ENCODE results near the gene HNF4A. TPM values are rescaled to one million over a fixed set of nuclear protein-coding genes. Genes with fewer than 3 reads are reported as not detected.

Gene HNF4A
- total RNA-seq, 4 donors from 2014 or later = 0.63 TPM; not detected in 3

DNA sequence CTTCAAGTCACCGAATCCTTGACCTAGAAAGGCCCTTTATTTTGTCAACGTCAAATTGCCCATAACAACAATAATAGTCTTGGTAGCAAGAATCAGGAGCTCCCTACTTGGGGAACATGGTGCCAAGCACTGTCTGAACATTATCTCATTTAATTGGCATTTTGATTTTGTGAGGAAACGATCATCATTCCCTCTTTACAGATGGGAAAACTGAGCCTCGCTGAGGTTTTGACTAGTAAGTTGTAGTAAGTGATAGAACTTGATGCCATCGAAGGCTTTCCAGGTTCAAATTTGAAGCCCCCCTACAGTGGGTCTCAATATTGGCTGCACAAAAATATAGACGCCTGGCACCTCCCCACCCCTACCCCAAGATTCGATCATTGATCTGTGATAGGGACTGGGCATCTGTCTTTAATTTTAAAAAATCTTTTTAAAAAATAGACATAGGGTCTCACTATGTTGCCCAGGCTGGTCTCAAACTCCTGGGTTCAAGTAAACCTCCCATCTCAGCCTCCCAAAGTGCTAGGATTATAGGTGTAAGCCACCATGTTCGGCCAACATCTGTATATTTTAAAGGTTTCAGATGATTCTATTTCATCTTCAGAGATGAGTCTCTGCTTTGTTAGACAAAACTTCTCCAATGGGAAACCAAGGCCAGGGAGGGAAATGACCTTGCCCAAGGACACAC, 36.7 kb downstream of the HNF4A start:
- no peak for DNase-seq (ENCODE audit: extremely low spot score)
- Histone ChIP-seq H3K27ac (replicated peaks in 1 of 4) (no peak overlapping the region), H3K4me1 (peaks cover 0 to 9% (median 8%) of the 10 kb centered on the region in 4 donors), H3K4me3 (no peak overlapping the region), H3K9me3 (no peaks in the 10 kb centered on the region), H3K27me3 (peaks cover 0 to 46% (median 0%) of the 10 kb centered on the region in 4 donors), H3K36me3 (no peaks in the 10 kb centered on the region)
- intact Hi-C loops (cut with DNase I) = loop anchor here (5.0 kb wide), 1 partner anchor 70 kb away; no protein-coding TSS in a partner anchor
- TF ChIP-seq EP300 (IDR thresholded peaks at IDR 0.05) (no peak), CTCF (IDR thresholded peaks at IDR 0.05) (no peak), POLR2A (IDR thresholded peaks at IDR 0.05; ENCODE audit: low read depth) (no peak), POLR2AphosphoS5 (IDR thresholded peaks at IDR 0.05) (no peak)
- WGBS = 94% methylated on average over 8 of the region's 8 CpGs

DNA sequence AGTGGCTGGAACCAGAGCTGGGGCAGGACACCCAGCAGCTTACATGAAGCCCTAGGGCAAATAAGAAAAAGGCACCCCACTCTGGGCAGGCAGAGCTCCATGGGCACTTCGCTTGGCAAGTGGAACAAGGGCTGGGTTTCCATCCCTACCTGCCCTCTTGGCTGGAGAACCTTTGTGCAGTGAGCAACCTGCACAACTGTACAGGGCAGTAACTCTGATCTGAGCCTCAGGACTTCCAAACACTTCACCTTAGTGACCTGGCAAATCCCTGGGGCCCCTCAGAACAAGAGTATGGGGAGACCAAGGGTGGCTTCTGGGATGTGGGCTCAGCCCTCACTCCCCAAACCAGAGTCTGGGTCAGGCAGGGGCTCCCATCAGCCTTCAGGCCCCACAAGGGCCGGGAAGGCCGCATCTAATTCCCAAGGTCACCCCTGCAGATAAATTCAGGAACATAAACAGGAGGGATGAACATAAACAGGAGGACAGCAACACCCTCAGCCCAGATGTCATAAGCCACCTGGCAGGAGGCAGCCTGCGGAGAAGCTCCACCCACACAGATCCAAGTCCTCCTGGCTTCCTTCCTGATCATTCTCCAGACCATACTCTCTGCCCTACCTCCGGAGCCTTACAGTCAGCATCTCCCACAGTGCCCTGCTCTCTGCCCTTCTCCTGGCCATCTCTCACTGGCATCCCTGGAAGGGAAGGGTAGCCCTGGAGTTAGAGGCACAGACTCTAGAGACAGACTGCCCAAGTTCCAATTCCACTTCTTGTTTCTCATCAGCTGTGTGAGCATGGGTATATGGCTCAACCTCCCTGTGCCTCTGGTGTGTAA, 37.5 kb downstream of the HNF4A start:
- no peak for TF ChIP-seq EP300 (IDR thresholded peaks at IDR 0.05)
- no peak for TF ChIP-seq POLR2A (IDR thresholded peaks at IDR 0.05; ENCODE audit: low read depth)
- no peak for TF ChIP-seq CTCF (IDR thresholded peaks at IDR 0.05)
- TF ChIP-seq POLR2AphosphoS5 (IDR thresholded peaks at IDR 0.05) = no peak
- DNase-seq (ENCODE audit: extremely low spot score) = no peak
- H3K27me3 ChIP-seq = peaks cover 0 to 39% (median 0%) of the 10 kb centered on the region in 4 donors
- no peaks in the 10 kb centered on the region for H3K36me3 ChIP-seq
- no peaks in the 10 kb centered on the region for H3K9me3 ChIP-seq
- no peak overlapping the region for H3K27ac ChIP-seq (replicated peaks in 1 of 4)
- H3K4me1 ChIP-seq = peaks cover 0 to 9% (median 8%) of the 10 kb centered on the region in 4 donors
- intact Hi-C loops (cut with DNase I) = loop anchor here (5.0 kb wide), 1 partner anchor 69 kb away; no protein-coding TSS in a partner anchor
- H3K4me3 ChIP-seq = no peak overlapping the region
- 78% methylated on average over 3 of the region's 5 CpGs for WGBS

GRCh38 chr20:44393608-44394451, 38.3 kb downstream of the HNF4A start:
- Histone ChIP-seq H3K4me1 (peaks cover 0 to 1% (median under 1%) of the 10 kb centered on the region in 4 donors), H3K9me3 (no peaks in the 10 kb centered on the region), H3K27ac (replicated peaks in 1 of 4) (no peak overlapping the region), H3K36me3 (no peaks in the 10 kb centered on the region), H3K4me3 (no peak overlapping the region), H3K27me3 (peaks cover 0 to 36% (median 0%) of the 10 kb centered on the region in 4 donors)
- no peak for TF ChIP-seq EP300 (IDR thresholded peaks at IDR 0.05)
- no peak for TF ChIP-seq POLR2A (IDR thresholded peaks at IDR 0.05; ENCODE audit: low read depth)
- no peak for TF ChIP-seq POLR2AphosphoS5 (IDR thresholded peaks at IDR 0.05)
- no peak for TF ChIP-seq CTCF (IDR thresholded peaks at IDR 0.05)
- 79% methylated on average over 9 of the region's 9 CpGs for WGBS
- intact Hi-C loops (cut with DNase I) = loop anchor here (5.0 kb wide), 1 partner anchor 68 kb away; no protein-coding TSS in a partner anchor
- DNase-seq (ENCODE audit: extremely low spot score) = no peak

DNA sequence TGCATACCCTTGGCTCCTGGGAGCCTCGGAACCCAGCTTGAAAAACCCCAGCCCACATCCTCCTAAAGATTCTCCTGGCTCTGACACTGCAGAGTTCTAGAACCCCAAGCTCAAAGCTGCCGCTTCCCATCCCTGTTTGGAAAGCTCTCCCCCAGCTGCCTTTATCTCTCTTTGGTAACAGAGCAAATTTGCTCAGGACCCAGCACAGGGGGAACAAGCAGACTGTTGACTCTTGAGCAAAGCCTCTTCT, 38.9 kb downstream of the HNF4A start:
- intact Hi-C loops (cut with DNase I) = loop anchor here (5.0 kb wide), 1 partner anchor 68 kb away; no protein-coding TSS in a partner anchor
- H3K27me3 ChIP-seq = peaks cover 0 to 35% (median 0%) of the 10 kb centered on the region in 4 donors
- no peak overlapping the region for H3K27ac ChIP-seq (replicated peaks in 1 of 4)
- H3K9me3 ChIP-seq = no peaks in the 10 kb centered on the region
- no peak for TF ChIP-seq EP300 (IDR thresholded peaks at IDR 0.05)
- TF ChIP-seq POLR2AphosphoS5 (IDR thresholded peaks at IDR 0.05) = no peak
- TF ChIP-seq CTCF (IDR thresholded peaks at IDR 0.05) = no peak
- TF ChIP-seq POLR2A (IDR thresholded peaks at IDR 0.05; ENCODE audit: low read depth) = no peak
- no peak overlapping the region for H3K4me3 ChIP-seq
- 80% methylated on average over 2 of the region's 2 CpGs for WGBS
- DNase-seq (ENCODE audit: extremely low spot score) = no peak
- no peaks in the 10 kb centered on the region for H3K4me1 ChIP-seq
- no peaks in the 10 kb centered on the region for H3K36me3 ChIP-seq

Measured in esophagus muscularis mucosa (tissue), 4 donors.